H1 (cell line): Measurements from ENCODE around the gene SRRM4. TPM values are rescaled to one million over a fixed set of nuclear protein-coding genes. Genes with fewer than 3 reads are reported as not detected.

Experiments
- CTCF ChIA-PET: fragments of 300-600 bp; sonication (Branson Sonifier 250); formaldehyde crosslinking; loops from one replicate; lab custom pipeline; 2021; ENCODE audit not compliant: partially characterized antibody; lab: Charles Lee
- POLR2A ChIA-PET: fragments of 300-600 bp; sonication (Branson Sonifier 250); formaldehyde crosslinking; loops from one replicate; lab custom pipeline; 2021; ENCODE audit warnings: inconsistent platforms; ENCODE audit not compliant: partially characterized antibody; lab: Charles Lee
- DNase-seq, 2 experiments: peaks; one replicate each; pipeline versions ENCODE4 v3.0.0 to v3.0.0-alpha.2; 2010 to 2022; ENCODE audit warnings: low spot score in 2 of 2, low read depth in 1 of 2, mixed read lengths in 1 of 2
- FAIRE-seq: peaks from 2 replicates; lab custom pipeline; 2011; peaks lifted over from hg19 to GRCh38; lab: Jason Lieb, UNC
- H2AFZ ChIP-seq: 2 replicates; pipeline ENCODE4 v1.8.1; 2012; ENCODE audit warnings: low read length, inconsistent platforms
- H2AK5ac ChIP-seq: 2 replicates; pipeline ENCODE4 v1.6.1; 2013; ENCODE audit warnings: low read depth, low read length
- H2BK120ac ChIP-seq: replicated peaks from 2 replicates; pipeline ENCODE3; 2013; ENCODE audit warnings: low read depth, low read length, inconsistent platforms
- H2BK12ac ChIP-seq: 2 replicates; pipeline ENCODE4 v1.6.1; 2013; ENCODE audit warnings: low read depth, low read length
- H2BK15ac ChIP-seq: 2 replicates; pipeline ENCODE4 v1.6.1; 2013; ENCODE audit warnings: low read length
- H2BK20ac ChIP-seq: 2 replicates; pipeline ENCODE4 v1.6.1; 2013; ENCODE audit warnings: low read length
- H2BK5ac ChIP-seq: 2 replicates; pipeline ENCODE4 v1.6.1; 2013; ENCODE audit warnings: low read depth, low read length
- H3K14ac ChIP-seq: 2 replicates; pipeline ENCODE4 v1.6.1; 2013; ENCODE audit warnings: inconsistent platforms; ENCODE audit not compliant: insufficient read length
- H3K18ac ChIP-seq: 2 replicates; pipeline ENCODE4 v1.6.1; 2013; ENCODE audit warnings: low read length; ENCODE audit errors: extremely low read depth
- H3K23ac ChIP-seq: 2 replicates; pipeline ENCODE4 v1.6.1; 2013; ENCODE audit warnings: inconsistent platforms; ENCODE audit not compliant: insufficient read length
- H3K23me2 ChIP-seq: 2 replicates; pipeline ENCODE4 v1.6.1; 2013; ENCODE audit warnings: low read depth, low read length
- H3K27ac ChIP-seq: 2 replicates; pipeline ENCODE4 v1.6.1; 2011; ENCODE audit warnings: low read depth, low read length, inconsistent platforms
- H3K27me3 ChIP-seq, 4 experiments: replicated peaks in 1 of 4; 1 replicate in 1 of 4; 2 replicates in 3 of 4; pipeline versions ENCODE4 v1.6.1 to v1.8.1; 2011 to 2013; ENCODE audit warnings: low read length in 3 of 4, mild to moderate bottlenecking in 3 of 4, inconsistent platforms in 2 of 4, mixed read lengths in 2 of 4, moderate library complexity in 1 of 4; ENCODE audit not compliant: control insufficient read depth in 3 of 4, insufficient read depth in 3 of 4; ENCODE audit errors: extremely low read depth in 1 of 4
- H3K36me3 ChIP-seq, 4 experiments: 2 replicates each; pipeline versions ENCODE4 v1.6.1 to v1.8.1; 2011 to 2013; ENCODE audit warnings: mild to moderate bottlenecking in 4 of 4, low read length in 3 of 4, moderate library complexity in 2 of 4, control low read depth in 1 of 4, inconsistent platforms in 1 of 4; ENCODE audit not compliant: insufficient read depth in 4 of 4, control insufficient read depth in 2 of 4
- H3K4ac ChIP-seq: replicated peaks from 2 replicates; pipeline ENCODE3; 2013; ENCODE audit warnings: low read length, low read depth, mixed read lengths, inconsistent platforms; ENCODE audit not compliant: insufficient read length
- H3K4me1 ChIP-seq, 4 experiments: replicated peaks in 1 of 4; 1 replicate in 1 of 4; 2 replicates in 3 of 4; pipeline versions ENCODE4 v1.6.1 to v1.8.1; 2011 to 2013; ENCODE audit warnings: low read length in 3 of 4, inconsistent platforms in 2 of 4, mixed read lengths in 1 of 4; ENCODE audit not compliant: insufficient read depth in 4 of 4, control insufficient read depth in 3 of 4
- H3K4me2 ChIP-seq, 2 experiments: 2 replicates each; pipeline versions ENCODE4 v1.6.1 to v1.8.1; 2011 to 2013; ENCODE audit warnings: low read depth in 2 of 2, low read length in 2 of 2, control low read depth in 1 of 2, inconsistent platforms in 1 of 2, mild to moderate bottlenecking in 1 of 2; ENCODE audit not compliant: insufficient read depth in 1 of 2
- H3K4me3 ChIP-seq, 4 experiments: fragments of 200-600, 300-600 bp in 1 of 4; sonication (generic), shearing (Covaris generic), sonication (Bioruptor Twin) in 1 of 4; 2 replicates each; pipeline versions ENCODE4 v1.5.1 to v1.8.1; 2011 to 2016; ENCODE audit warnings: low read length in 4 of 4, low read depth in 3 of 4, control low read depth in 2 of 4, inconsistent platforms in 2 of 4, mild to moderate bottlenecking in 2 of 4, mixed read lengths in 1 of 4, moderate library complexity in 1 of 4; ENCODE audit not compliant: insufficient read depth in 2 of 4; ENCODE audit errors: extremely low read depth in 1 of 4
- H3K56ac ChIP-seq: replicated peaks from 2 replicates; pipeline ENCODE3; 2013; ENCODE audit warnings: low read depth, mild to moderate bottlenecking, mixed read lengths, low read length, inconsistent platforms; ENCODE audit not compliant: insufficient read length
- H3K79me1 ChIP-seq: 2 replicates; pipeline ENCODE4 v1.6.1; 2013; ENCODE audit warnings: low read depth, low read length, control low read depth
- H3K79me2 ChIP-seq, 2 experiments: 2 replicates each; pipeline versions ENCODE4 v1.6.1 to v1.8.1; 2012 to 2013; ENCODE audit warnings: low read length in 2 of 2, mild to moderate bottlenecking in 2 of 2, inconsistent platforms in 1 of 2; ENCODE audit not compliant: insufficient read depth in 2 of 2, control insufficient read depth in 1 of 2
- H3K9ac ChIP-seq, 4 experiments: replicated peaks in 1 of 4; 1 replicate in 1 of 4; 2 replicates in 3 of 4; pipeline versions ENCODE4 v1.6.1 to v1.8.1; 2011 to 2013; ENCODE audit warnings: low read depth in 3 of 4, low read length in 3 of 4, control low read depth in 2 of 4, mild to moderate bottlenecking in 2 of 4, moderate library complexity in 2 of 4, inconsistent platforms in 1 of 4; ENCODE audit errors: extremely low read depth in 1 of 4
- H3K9me3 ChIP-seq, 2 experiments: 2 replicates each; pipeline versions ENCODE4 v1.6.1 to v1.8.1; 2012 to 2013; ENCODE audit warnings: mild to moderate bottlenecking in 2 of 2, moderate library complexity in 2 of 2, control low read depth in 1 of 2, inconsistent platforms in 1 of 2, low read depth in 1 of 2, low read length in 1 of 2, mixed read lengths in 1 of 2; ENCODE audit not compliant: insufficient read depth in 2 of 2
- H4K20me1 ChIP-seq, 2 experiments: replicated peaks in 1 of 2; 2 replicates each; pipeline versions ENCODE3 to v1.8.1; 2011 to 2013; ENCODE audit warnings: inconsistent platforms in 2 of 2, low read length in 2 of 2, mild to moderate bottlenecking in 1 of 2; ENCODE audit not compliant: insufficient read depth in 2 of 2, control insufficient read depth in 1 of 2
- H4K5ac ChIP-seq: 2 replicates; pipeline ENCODE4 v1.6.1; 2013; ENCODE audit warnings: low read length, low read depth, mixed read lengths, inconsistent platforms; ENCODE audit not compliant: insufficient read length
- H4K8ac ChIP-seq: 2 replicates; pipeline ENCODE4 v1.8.0; 2013; ENCODE audit warnings: mild to moderate bottlenecking, moderate library complexity, low read length, inconsistent platforms; ENCODE audit not compliant: insufficient read depth; ENCODE audit errors: extremely low read depth
- H4K91ac ChIP-seq: replicated peaks from 2 replicates; pipeline ENCODE3; 2013; ENCODE audit warnings: low read length, mixed read lengths, inconsistent platforms; ENCODE audit not compliant: insufficient read length
- BRCA1 ChIP-seq: IDR thresholded peaks from 2 replicates; pipeline ENCODE4 v1.6.1; 2012; ENCODE audit warnings: low read depth, low read length, improper control_type of control experiment
- CBX5 ChIP-seq: fragments of 300-800, 300-1000 bp; sonication (generic); IDR thresholded peaks from 2 replicates; pipeline ENCODE4 v1.7.1; 2016; ENCODE audit warnings: antibody characterized with exemption, low read length, low read depth
- CREB1 ChIP-seq: IDR thresholded peaks from 2 replicates; pipeline ENCODE4 v1.6.1; 2012; ENCODE audit warnings: inconsistent platforms
- EZH2 ChIP-seq: fragments of 200-600 bp; sonication (generic); IDR thresholded peaks from 2 replicates; pipeline ENCODE4 v1.7.1; 2012; ENCODE audit warnings: low read depth, mild to moderate bottlenecking, moderate library complexity, low read length, inconsistent platforms; ENCODE audit not compliant: severe bottlenecking
- FOSL1 ChIP-seq: IDR thresholded peaks from 2 replicates; pipeline ENCODE4 v1.6.1; 2011; ENCODE audit warnings: mild to moderate bottlenecking, low read depth, low read length, moderate library complexity; ENCODE audit not compliant: insufficient read depth
- GTF2F1 ChIP-seq: IDR thresholded peaks from 2 replicates; pipeline ENCODE4 v1.6.1; 2012; ENCODE audit warnings: low read depth, low read length, improper control_type of control experiment, borderline replicate concordance
- MAFK ChIP-seq: IDR thresholded peaks from 2 replicates; pipeline ENCODE4 v1.6.1; 2012; ENCODE audit warnings: low read depth, mild to moderate bottlenecking, improper control_type of control experiment, low read length
- POLR2A ChIP-seq, 2 experiments: IDR thresholded peaks; 1 replicate in 1 of 2; 2 replicates in 1 of 2; pipeline ENCODE4 v1.6.1; 2011; ENCODE audit warnings: low read depth in 2 of 2, low read length in 2 of 2, mild to moderate bottlenecking in 2 of 2; ENCODE audit errors: control extremely low read depth in 1 of 2
- POU5F1 ChIP-seq: IDR thresholded peaks from 2 replicates; pipeline ENCODE4 v1.6.1; 2011; ENCODE audit warnings: low read depth, mild to moderate bottlenecking, low read length, moderate library complexity
- SP1 ChIP-seq: IDR thresholded peaks from 2 replicates; pipeline ENCODE4 v1.6.1; 2011; ENCODE audit warnings: low read depth, low read length
- TAF1 ChIP-seq: IDR thresholded peaks from 2 replicates; pipeline ENCODE4 v1.6.1; 2011; ENCODE audit warnings: mild to moderate bottlenecking, low read depth, low read length
- YY1 ChIP-seq: IDR thresholded peaks from 2 replicates; pipeline ENCODE4 v1.6.1; 2011; ENCODE audit warnings: low read depth, mild to moderate bottlenecking, low read length
- WGBS, 2 experiments: shearing (Covaris generic) in 1 of 2; methylation state at CpG; one replicate each; pipeline versions ENCODE4 v1.1.6 to v1.1.7; 2013 to 2015; ENCODE audit warnings: low lambda C conversion rate in 2 of 2, mixed read lengths in 2 of 2, inconsistent platforms in 1 of 2, low coverage in 1 of 2, missing lambda C conversion rate in 1 of 2; ENCODE audit not compliant: insufficient replicate concordance in 2 of 2, insufficient coverage in 1 of 2, insufficient read length in 1 of 2; ENCODE audit errors: extremely low coverage in 1 of 2, missing lambda C conversion rate in 1 of 2; 5-methylcytosine and 5-hydroxymethylcytosine counted together
- polyA plus RNA-seq, 7 experiments: library from polyadenylated mRNA; depleted of rRNA in 3 of 7; stranded (reverse) in 5 of 7; unstranded in 2 of 7; fragments of >200 nt in 5 of 7; fragments of 200-250 nt in 2 of 7; gene quantifications; 1 replicate in 5 of 7; 2 replicates in 1 of 7; 4 replicates in 1 of 7; pipeline versions ENCODE4 v1.2.1 to v1.2.3, GENCODE V29; 2011 to 2013; ENCODE audit warnings: missing spikeins in 2 of 7, mixed read lengths in 2 of 7
- total RNA-seq: library from RNA; stranded (reverse); fragmentation: NEBNext Ultra II Directional; extraction: Animal tissue kit (Norgen Biotek cat#: 25700); gene quantifications from 2 replicates; pipeline ENCODE4 v1.2.1, GENCODE V29; 2021
- TF ChIP-seq, protein P1 (sequence below): IDR thresholded peaks from 2 replicates; pipeline ENCODE4 v1.6.1; 2011; ENCODE audit warnings: low read depth, mild to moderate bottlenecking, low read length; ENCODE audit not compliant: insufficient read depth
- TF ChIP-seq, protein P2 (sequence below): IDR thresholded peaks from 2 replicates; pipeline ENCODE4 v1.6.1; 2012; ENCODE audit warnings: inconsistent platforms

SRRM4 gene
- total and polyA plus RNA-seq, 2 of the 8 experiments (the other 6 are each of a cell fraction or from before 2014, with no cell fraction given): 0.53 to 1.1 TPM

DNA sequence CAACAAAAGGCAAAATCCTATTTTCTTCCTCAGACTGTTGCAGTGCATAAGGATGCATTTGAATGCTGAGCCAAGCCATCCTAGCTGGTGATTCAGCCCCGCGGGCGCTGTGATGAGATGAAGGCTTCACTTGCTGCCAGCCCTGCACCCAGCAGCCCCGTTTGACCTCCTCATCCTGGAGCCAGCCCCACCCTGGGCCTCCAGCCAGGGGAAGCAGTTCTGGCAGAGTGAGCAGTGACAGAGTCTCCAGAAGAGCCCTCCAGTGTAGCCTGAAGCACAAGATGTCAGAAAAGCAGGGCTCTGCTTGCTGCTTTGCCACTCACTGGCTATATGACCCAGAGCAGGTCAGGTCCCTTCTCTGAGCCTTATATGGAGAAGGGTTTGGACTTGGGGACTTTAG, 101.2 kb downstream of the SRRM4 start:
- no peaks in the 10 kb centered on the region for H4K20me1 ChIP-seq
- H3K4me1 ChIP-seq: peaks cover under 1 to 6% (median 4%) of the 10 kb centered on the region in 4 experiments; a peak in 6 of 7 replicates
- TF ChIP-seq FOSL1 (no peak), CBX5 (no peak), GTF2F1 (no peak), POU5F1 (no peak), BRCA1 (no peak), TAF1 (no peak), YY1 (no peak), EZH2 (no peak), SP1 (no peak), MAFK (no peak), POLR2A (IDR thresholded peaks at IDR 0.05; ENCODE audit: control extremely low read depth in 1 of 2, low read depth in 2 of 2, low read length in 2 of 2) (no peak), CREB1 (no peak)
- TF ChIP-seq, protein P1, sequence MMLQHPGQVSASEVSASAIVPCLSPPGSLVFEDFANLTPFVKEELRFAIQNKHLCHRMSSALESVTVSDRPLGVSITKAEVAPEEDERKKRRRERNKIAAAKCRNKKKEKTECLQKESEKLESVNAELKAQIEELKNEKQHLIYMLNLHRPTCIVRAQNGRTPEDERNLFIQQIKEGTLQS: no peak
- TF ChIP-seq, protein P2, sequence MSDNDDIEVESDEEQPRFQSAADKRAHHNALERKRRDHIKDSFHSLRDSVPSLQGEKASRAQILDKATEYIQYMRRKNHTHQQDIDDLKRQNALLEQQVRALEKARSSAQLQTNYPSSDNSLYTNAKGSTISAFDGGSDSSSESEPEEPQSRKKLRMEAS: no peak

More for the DNA sequence above, 101.2 kb downstream of the SRRM4 start:
- Histone ChIP-seq H3K79me1 (no peaks in the 10 kb centered on the region), H2AFZ (no peak overlapping the region), H2BK12ac (0 out of 2 replicates have a peak overlapping the region, but pooled peaks have one; percentile 1), H3K23ac (no peak overlapping the region), H3K56ac (no peak overlapping the region), H3K27ac (no peak overlapping the region), H3K79me2 (no peaks in the 10 kb centered on the region), H3K4ac (peak overlapping the region; percentile 38), H4K5ac (no peak overlapping the region), H3K27me3 (no peaks in the 10 kb centered on the region; a peak in 1 of 7 replicates), H3K4me2 (no peak overlapping the region), H3K4me3 (no peak overlapping the region), H4K91ac (peak overlapping the region; percentile 29), H3K9ac (no peak overlapping the region), H2BK20ac (peak overlapping the region; percentile 66; the same call in 1 of the 2 replicates), H4K8ac (peak overlapping the region; percentile 72; the same call in 1 of the 2 replicates), H3K36me3 (no peaks in the 10 kb centered on the region), H2BK5ac (0 out of 2 replicates have a peak overlapping the region, but pooled peaks have one; percentile 1), H2BK120ac (no peak overlapping the region), H2AK5ac (no peak overlapping the region), H3K23me2 (no peaks in the 10 kb centered on the region), H3K14ac (no peak overlapping the region), H3K9me3 (no peaks in the 10 kb centered on the region), H2BK15ac (no peak overlapping the region), H3K18ac (peak overlapping the region; percentile 63; the same call in 1 of the 2 replicates)
- ChIA-PET CTCF (interaction anchor here (0.6 to 1.7 kb wide), 5 partner anchors 38 to 362 kb away, joined by 3 to 5 read pairs (median 4); no protein-coding TSS in a partner anchor), POLR2A (interaction anchor here (1.1 kb wide), 1 partner anchor 14 kb away, joined by 3 read pairs; no protein-coding TSS in a partner anchor)
- FAIRE-seq (no peak), DNase-seq (no peak)
- 71% methylated on average over 4 of the region's 4 CpGs; no CpG with 5 or more reads in 1 of the 2 experiments for whole genome bisulfite sequencing, 2 experiments
